GM19099 (cell line): ENCODE data around the gene ZNF862.

ENCODE experiments used
- POLR2A ChIP-seq: IDR thresholded peaks from 3 replicates; pipeline ENCODE4 v1.6.1; 2011; ENCODE audit warnings: low read depth; ENCODE audit not compliant: insufficient read length; ENCODE audit errors: extremely low read depth

The ZNF862 gene

GRCh38 chr7:149845257-149845980 is 7.2 kb downstream of the ZNF862 start:
- TF ChIP-seq POLR2A: no peak

- no peak for TF ChIP-seq POLR2A
Observed at GRCh38 chr7:149846021-149846420, 7.8 kb downstream of the ZNF862 start.

DNA sequence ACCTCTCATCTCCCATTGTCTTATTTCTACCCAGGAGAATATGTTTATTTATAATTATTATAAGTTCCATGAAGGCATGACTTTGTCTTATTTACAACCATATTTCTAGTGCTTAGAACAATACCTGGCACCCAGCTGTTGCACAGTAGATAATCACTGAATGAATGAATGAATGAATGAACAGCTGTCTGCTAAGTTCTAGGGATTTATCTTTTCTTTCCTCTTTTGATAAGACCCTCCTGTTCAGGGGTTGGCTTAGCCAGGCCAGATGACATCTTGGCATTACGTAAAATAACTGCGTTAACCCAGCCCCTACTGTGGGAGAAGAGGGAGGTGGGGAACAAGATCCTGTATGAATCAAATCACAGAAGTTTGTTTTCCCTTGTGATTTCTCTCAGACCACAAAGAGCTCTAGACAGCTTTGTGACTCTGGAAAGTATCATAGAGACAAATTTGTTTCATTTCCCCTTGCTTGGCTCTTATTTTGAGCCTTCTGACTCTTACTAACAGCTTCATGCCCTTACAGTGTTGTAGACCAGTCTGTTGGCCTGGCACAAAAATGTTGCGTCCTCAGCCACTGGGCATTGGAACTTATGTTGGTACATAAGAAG is 8.4 kb downstream of the ZNF862 start:
- TF ChIP-seq POLR2A: no peak

- no peak for TF ChIP-seq POLR2A
Observed at GRCh38 chr7:149849174-149849573, 11.0 kb downstream of the ZNF862 start.

DNA sequence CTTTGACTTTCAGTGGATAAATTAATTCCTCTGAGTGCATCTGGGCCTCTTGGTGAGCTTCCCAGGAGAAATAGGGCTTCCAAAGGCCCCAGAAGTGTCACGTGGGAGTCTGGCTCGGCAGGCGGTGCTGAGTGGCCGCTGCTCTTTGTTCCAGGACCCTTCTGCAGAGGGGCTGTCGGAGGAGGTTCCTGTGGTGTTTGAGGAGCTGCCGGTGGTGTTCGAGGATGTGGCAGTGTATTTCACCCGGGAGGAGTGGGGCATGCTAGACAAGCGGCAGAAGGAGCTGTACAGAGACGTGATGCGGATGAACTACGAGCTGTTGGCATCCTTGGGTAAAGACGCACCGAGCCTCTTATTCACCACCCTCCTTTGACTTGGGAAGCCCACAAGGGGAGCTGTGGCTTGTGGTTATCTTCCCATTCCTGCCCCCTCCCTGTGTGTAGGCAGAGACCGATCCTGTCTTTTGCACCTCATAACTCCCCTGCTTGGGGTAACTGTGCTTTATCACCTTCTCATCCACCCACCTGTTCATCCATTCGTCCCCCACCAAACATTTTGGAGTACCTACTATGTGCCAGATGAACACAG is 11.9 kb downstream of the ZNF862 start:
- no peak for TF ChIP-seq POLR2A

- no peak for TF ChIP-seq POLR2A
Observed at GRCh38 chr7:149850716-149851115, 12.5 kb downstream of the ZNF862 start.

GRCh38 chr7:149851449-149851848 is 13.3 kb downstream of the ZNF862 start:
- no peak for TF ChIP-seq POLR2A

DNA sequence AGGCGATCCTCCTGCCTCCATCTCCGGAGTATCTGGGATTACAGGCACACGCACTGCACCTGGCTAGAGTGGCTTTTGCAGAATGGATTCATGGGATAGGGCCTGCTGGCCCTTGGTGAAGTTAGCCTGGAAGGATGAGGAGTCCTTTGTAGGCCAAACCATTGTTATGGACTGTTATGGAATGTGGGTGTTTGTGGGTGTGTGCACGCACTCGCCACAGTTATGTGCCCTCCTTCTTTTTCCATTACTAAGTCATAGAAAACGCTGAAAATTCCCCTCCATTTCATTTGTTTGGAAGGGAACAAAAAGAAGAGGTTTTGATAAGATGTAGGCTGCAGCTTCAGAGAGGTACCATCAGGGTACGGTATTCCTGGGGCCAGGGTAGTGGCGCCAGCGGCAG is 15.0 kb downstream of the ZNF862 start:
- TF ChIP-seq POLR2A: no peak

DNA sequence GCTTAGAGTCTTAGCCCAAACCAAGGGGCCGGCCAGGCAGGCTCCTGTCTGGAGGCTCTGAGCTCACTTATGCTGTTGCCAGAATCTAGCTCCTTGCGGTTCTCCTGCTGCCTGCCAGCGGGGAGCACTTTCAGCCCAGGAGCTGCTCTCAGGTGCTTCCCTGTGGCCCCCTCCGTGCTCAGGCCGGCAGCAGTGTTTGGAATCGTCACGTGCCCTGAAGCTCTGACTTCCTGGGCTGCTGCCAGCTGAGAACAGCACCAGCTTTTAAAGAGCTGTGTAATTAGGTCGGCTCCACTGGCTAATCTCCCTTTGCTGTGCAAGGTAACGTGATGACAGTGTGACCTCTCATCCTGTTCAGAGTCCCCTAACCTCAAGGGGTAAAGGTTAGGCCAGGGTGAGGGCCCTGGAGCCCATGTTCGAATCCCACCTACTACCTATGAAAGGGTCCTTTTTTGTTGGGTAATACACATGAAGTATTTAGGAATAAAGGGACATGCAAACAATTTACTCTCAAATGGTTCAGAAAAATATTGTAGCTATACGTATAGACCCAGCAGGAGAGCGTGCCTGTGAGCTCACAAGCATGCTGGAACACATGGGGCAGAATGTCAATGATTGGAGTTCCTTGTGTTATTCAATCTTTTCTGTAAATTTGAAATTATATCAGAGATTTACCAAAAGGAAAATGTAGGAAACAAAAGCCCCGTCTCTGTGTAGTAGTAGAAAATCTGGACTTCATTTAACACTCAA is 16.6 kb downstream of the ZNF862 start:
- TF ChIP-seq POLR2A: no peak

- no peak for TF ChIP-seq POLR2A
Observed at GRCh38 chr7:149855361-149856305, 17.5 kb downstream of the ZNF862 start.

GRCh38 chr7:149856583-149856982 is 18.4 kb downstream of the ZNF862 start:
- TF ChIP-seq POLR2A: no peak

- no peak for TF ChIP-seq POLR2A
Observed at GRCh38 chr7:149859369-149859768, 21.2 kb downstream of the ZNF862 start.

DNA sequence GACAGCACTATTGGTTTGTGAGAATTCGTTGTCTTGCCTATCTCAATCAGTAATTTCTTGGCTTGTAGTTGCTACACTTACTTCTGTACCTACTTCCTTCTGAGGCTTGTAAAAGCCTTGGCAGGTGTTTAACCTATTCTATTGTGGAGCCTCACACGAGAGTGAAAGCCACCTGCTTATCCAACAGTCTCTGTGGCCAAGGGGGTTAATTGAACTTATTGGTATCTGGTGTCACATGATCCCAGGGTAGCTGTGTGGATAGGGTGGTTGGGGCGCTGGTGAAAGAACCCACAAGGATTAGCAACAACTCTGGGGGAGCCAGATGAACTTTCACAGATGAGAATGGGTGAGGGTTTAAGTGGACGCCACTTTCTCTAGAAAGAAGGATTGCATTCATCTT is 21.7 kb downstream of the ZNF862 start:
- TF ChIP-seq POLR2A: no peak
